ENCODE data around the gene ADH4.
"Not testable (repeated sequence)": the region's sequence is repeated elsewhere in the genome, so short reads cannot be mapped to it uniquely, and the experiment has no call there.

Gene ADH4

DNA sequence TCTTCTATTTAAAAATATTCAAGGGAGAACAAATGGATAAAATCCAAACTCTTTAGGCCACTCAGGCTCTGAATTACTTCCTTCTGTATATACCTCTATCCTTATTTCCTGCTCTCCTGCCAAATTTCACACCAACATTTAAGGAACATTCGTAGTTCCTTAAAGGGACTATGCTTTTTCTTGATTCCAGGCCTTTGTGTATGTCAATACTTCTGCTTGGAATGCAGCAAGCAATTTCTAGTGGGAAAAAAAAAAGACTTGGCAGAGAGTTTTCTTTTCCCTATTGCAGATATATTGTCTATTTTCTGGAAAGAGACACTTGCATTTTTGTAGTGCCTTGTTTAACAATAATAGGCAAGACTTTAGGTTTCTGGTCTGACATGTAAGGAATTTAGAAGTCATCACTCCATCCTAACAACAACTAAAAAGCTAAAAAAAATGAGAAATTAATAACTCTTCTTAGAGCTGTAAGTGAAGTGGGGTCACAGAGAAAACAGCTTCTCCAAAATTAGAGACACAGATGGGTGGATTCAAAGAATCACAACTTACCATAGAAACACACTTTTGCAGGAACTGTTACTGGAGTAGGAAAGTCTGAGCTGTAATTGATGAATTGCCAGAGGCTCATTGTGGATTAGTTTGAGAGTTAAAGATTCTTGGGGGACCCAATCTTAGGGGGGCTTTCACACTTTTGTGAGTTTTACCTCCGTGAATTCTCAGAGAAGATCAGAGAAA, 53.4 kb downstream of the ADH4 start:
- TF ChIP-seq, protein P1, sequence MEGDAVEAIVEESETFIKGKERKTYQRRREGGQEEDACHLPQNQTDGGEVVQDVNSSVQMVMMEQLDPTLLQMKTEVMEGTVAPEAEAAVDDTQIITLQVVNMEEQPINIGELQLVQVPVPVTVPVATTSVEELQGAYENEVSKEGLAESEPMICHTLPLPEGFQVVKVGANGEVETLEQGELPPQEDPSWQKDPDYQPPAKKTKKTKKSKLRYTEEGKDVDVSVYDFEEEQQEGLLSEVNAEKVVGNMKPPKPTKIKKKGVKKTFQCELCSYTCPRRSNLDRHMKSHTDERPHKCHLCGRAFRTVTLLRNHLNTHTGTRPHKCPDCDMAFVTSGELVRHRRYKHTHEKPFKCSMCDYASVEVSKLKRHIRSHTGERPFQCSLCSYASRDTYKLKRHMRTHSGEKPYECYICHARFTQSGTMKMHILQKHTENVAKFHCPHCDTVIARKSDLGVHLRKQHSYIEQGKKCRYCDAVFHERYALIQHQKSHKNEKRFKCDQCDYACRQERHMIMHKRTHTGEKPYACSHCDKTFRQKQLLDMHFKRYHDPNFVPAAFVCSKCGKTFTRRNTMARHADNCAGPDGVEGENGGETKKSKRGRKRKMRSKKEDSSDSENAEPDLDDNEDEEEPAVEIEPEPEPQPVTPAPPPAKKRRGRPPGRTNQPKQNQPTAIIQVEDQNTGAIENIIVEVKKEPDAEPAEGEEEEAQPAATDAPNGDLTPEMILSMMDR (IDR thresholded peaks at IDR 0.05; ENCODE audit: borderline replicate concordance, insufficient read depth, low read depth, low read length): no peak
- no peak overlapping the region for H3K4me3 ChIP-seq (ENCODE audit: low read depth, low read length)

GRCh38 chr4:99088481-99089365, 55.4 kb downstream of the ADH4 start, which contains the start of gene ADH5:
TSS of gene ADH5 (minus strand) at chr4:99088788. CDS start at chr4:99088700, 88 bp downstream.
- TF ChIP-seq, protein P1 (IDR thresholded peaks at IDR 0.05; ENCODE audit: borderline replicate concordance, insufficient read depth, low read depth, low read length): no peak

DNA sequence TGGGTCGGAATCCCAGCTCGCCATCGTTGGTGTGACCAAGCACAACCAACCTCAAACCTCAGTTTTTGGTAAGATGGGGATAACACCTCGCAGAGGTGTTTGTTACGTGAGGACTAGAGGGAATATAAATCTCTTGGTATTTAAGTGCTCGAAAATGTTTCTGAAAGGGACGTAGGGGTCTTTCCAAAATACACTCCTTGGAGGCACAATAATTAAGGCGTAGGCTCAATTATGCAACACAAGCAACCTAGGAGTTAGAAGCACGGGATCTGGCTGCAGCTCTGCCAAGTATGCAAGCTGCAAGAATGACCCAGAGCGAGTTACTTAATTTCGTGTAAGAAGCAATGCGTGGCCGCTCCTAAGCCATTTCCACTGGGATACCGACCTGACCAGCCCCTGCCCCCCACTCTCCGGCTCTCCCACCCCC, 56.1 kb downstream of the ADH4 start:
- TF ChIP-seq, protein P1 (IDR thresholded peaks at IDR 0.05; ENCODE audit: borderline replicate concordance, insufficient read depth, low read depth, low read length): no peak
- peak overlapping the region; percentile 63 for H3K4me3 ChIP-seq (ENCODE audit: low read depth, low read length)

More at GRCh38 chr4:99088481-99089365, 55.4 kb downstream of the ADH4 start, which contains the start of gene ADH5:
- peak within 1 kb of the TSS; percentile 63 for H3K4me3 ChIP-seq (ENCODE audit: low read depth, low read length)

- TF ChIP-seq, protein P1 (IDR thresholded peaks at IDR 0.05; ENCODE audit: borderline replicate concordance, insufficient read depth, low read depth, low read length): no peak
- H3K4me3 ChIP-seq (ENCODE audit: low read depth, low read length): no peak overlapping the region
These were observed 59.5 kb downstream of the ADH4 start for GRCh38 chr4:99084595-99084994.

DNA sequence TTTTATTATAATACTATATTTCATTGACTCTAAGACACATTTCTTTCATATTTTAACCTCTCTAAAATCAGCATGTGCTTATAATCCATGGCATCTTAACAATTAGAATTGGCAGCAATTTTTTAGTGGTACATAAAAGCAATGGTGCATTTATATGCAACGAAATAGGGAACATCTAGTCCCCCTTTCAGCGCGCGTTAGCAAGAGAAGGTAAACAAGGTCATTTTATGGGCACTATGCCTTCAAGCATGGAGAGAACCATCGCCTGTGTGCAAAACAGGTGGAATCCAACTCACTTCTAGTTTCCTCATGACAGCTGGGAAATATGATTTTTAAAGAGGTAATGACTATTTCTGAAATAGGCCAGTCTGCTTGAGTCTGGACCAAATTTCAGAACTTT, 61.9 kb downstream of the ADH4 start:
- TF ChIP-seq, protein P1 (IDR thresholded peaks at IDR 0.05; ENCODE audit: borderline replicate concordance, insufficient read depth, low read depth, low read length): no peak
- H3K4me3 ChIP-seq (ENCODE audit: low read depth, low read length): no peak overlapping the region

DNA sequence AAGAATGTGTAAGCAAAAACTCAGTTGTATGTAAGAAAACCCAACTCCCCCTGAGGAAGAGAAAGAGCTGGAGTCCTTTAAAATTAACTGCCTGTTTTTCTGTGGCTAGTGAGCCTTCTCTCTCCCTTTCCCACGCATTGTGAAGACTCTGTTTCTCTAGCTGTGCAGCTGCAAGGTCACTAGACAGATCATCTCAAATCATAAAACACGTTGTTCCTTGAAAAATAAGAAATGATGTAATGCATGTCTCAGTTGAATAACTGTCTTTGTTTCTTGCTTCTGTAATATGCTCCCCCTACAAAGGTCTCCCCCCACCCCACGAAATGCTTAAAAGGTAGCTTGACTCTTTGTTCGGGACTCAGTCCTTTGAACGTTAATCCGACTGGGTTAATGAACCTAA, 63.2 kb downstream of the ADH4 start:
- H3K4me3 ChIP-seq (ENCODE audit: low read depth, low read length): not testable (repeated sequence)

DNA sequence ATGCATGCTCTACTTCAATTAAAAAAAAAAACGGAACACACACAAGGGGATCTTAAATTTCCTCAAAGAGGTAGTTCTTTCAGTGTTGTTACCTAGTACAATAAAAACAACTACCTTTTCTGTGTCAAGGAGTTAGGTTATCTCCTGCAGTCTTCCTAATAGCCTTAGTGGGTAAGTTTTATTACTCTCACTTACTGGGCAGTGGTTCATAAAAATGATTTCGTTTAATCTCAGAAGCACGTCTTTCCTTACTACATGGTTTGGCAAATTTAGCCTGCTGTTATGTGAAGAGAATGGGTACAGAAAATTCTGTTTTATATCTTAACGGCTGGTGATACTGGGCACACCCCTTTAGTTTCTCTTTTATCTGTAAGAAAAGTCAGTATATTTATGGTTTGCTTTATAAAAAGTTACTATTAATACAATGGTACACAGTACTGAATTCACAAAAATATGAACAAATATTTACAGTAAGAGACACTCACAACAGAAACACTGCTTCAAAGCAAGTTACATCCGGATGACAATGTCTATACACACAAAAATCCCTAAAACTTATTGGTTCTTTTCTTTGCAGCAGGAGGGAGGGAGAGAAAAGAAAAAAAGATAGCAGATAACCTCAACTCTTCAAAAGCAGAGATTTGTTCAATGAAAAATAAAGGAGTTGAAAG, 64.3 kb downstream of the ADH4 start:
- TF ChIP-seq, protein P1 (IDR thresholded peaks at IDR 0.05; ENCODE audit: borderline replicate concordance, insufficient read depth, low read depth, low read length): no peak
- no peak overlapping the region for H3K4me3 ChIP-seq (ENCODE audit: low read depth, low read length)

Measured in GM12875 (cell line).